Lower leg skin (tissue), 3 donors: ENCODE results near the gene NSL1.

ENCODE experiments used
- POLR2A ChIP-seq, 2 donors: fragments of 450-650 bp; IDR thresholded peaks; one replicate each; pipeline ENCODE4 v1.6.1; 2016 to 2017; ENCODE audit warnings: antibody characterized with exemption in 2 of 2, mild to moderate bottlenecking in 1 of 2, moderate library complexity in 1 of 2
- TF ChIP-seq, protein P1 (sequence below), 3 donors: fragments of 450-650 bp; IDR thresholded peaks; one replicate each; pipeline ENCODE4 v1.5.1; 2016; ENCODE audit warnings: antibody characterized with exemption in 3 of 3, mild to moderate bottlenecking in 3 of 3, moderate library complexity in 2 of 3

DNA sequence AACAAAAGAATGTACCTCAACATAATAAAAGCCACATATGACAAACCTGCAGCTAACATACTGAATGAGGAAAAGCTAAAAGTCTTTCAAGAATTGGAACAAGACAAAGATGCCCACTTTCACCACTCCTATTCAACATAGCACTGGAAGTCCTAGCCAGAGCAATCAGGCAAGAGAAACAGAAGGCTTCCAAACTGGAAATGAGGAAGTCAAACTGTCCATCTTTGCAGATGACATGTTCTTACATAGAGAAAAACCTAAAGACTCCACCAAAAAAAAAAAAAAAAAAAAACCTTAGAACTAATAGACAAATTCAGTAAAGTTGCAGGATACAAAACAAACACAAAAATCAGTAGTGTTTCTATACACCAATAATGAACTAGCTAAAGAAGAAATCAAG, 20.2 kb downstream of the NSL1 start:
- TF ChIP-seq POLR2A (IDR thresholded peaks at IDR 0.05), result no peak
- TF ChIP-seq, protein P1, sequence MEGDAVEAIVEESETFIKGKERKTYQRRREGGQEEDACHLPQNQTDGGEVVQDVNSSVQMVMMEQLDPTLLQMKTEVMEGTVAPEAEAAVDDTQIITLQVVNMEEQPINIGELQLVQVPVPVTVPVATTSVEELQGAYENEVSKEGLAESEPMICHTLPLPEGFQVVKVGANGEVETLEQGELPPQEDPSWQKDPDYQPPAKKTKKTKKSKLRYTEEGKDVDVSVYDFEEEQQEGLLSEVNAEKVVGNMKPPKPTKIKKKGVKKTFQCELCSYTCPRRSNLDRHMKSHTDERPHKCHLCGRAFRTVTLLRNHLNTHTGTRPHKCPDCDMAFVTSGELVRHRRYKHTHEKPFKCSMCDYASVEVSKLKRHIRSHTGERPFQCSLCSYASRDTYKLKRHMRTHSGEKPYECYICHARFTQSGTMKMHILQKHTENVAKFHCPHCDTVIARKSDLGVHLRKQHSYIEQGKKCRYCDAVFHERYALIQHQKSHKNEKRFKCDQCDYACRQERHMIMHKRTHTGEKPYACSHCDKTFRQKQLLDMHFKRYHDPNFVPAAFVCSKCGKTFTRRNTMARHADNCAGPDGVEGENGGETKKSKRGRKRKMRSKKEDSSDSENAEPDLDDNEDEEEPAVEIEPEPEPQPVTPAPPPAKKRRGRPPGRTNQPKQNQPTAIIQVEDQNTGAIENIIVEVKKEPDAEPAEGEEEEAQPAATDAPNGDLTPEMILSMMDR (IDR thresholded peaks at IDR 0.05), result no peak
